SU-DHL-6 (cell line): ENCODE data around the gene PLAC1.

Experiments used
- EZH2phosphoT487 ChIP-seq: fragments of 200-600 bp; sonication (generic), shearing (Covaris generic); conservative IDR thresholded peaks from 2 replicates; pipeline ENCODE4 v1.6.1; 2018; ENCODE audit warnings: mild to moderate bottlenecking, antibody characterized with exemption, low read length, moderate library complexity, mixed read lengths
- TF ChIP-seq, protein P1 (sequence below): fragments of 200-600 bp; sonication (generic); IDR thresholded peaks from one replicate; pipeline ENCODE4 v1.5.1; 2017; ENCODE audit warnings: antibody characterized with exemption, mild to moderate bottlenecking, low read length, moderate library complexity; ENCODE audit not compliant: insufficient read depth, poor library complexity, severe bottlenecking

DNA sequence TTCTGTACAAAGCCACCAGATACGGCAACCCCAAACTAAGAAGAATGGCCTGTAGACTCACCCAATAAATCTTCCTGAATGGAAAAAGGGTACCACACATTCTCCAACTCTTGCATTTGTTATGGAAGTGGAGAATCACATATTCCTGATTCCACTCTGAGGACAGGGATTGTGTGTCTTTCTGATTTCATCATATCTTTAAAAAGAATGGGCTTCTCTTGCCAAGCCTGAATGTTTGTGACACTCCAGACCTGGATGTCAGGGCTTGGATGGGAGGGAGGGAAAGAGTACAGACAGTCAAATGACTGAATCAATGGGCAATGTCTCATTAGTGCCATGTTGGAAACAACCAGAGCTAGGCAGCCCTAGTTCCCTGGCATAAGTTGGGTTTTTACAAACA, 77.4 kb downstream of the PLAC1 start:
- TF ChIP-seq, protein P1, sequence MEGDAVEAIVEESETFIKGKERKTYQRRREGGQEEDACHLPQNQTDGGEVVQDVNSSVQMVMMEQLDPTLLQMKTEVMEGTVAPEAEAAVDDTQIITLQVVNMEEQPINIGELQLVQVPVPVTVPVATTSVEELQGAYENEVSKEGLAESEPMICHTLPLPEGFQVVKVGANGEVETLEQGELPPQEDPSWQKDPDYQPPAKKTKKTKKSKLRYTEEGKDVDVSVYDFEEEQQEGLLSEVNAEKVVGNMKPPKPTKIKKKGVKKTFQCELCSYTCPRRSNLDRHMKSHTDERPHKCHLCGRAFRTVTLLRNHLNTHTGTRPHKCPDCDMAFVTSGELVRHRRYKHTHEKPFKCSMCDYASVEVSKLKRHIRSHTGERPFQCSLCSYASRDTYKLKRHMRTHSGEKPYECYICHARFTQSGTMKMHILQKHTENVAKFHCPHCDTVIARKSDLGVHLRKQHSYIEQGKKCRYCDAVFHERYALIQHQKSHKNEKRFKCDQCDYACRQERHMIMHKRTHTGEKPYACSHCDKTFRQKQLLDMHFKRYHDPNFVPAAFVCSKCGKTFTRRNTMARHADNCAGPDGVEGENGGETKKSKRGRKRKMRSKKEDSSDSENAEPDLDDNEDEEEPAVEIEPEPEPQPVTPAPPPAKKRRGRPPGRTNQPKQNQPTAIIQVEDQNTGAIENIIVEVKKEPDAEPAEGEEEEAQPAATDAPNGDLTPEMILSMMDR = no peak
- TF ChIP-seq EZH2phosphoT487 = no peak
